Measurements from ENCODE around the gene TENM4.

The TENM4 gene

DNA sequence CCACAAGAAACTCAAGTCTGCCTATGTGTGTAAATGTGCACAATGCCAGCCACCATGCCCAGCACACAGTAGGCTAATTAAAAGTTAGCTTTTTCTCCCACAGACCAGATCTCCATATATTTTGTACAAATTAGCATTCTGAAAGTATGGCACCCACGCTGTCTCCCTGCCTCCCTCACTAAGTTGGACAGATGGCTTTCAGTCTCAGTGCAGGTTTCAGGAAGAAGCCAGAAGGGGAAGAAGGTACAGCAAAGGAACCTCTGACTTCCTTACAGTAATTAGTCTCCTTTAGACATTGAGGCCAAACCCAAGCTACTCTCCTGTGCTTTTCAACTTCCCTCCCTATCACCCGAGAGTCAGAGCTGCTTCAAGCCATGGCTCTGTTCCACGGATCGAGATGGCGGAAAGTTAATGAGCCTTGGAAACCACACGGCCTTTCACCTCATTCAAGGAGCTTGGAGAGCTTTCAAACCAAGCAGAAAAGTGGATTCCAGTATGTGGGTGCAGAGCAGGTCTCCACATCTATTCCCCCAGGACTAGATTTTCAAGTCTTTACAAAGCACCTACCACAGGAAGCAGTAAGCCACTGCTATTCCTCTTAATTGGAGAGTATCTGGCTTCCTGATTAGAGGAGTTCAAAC lies 645.1 kb downstream of the TENM4 start:
- no peak for DNase-seq

- no peak for DNase-seq
Measured at GRCh38 chr11:78791964-78792363, 648.9 kb downstream of the TENM4 start.

DNA sequence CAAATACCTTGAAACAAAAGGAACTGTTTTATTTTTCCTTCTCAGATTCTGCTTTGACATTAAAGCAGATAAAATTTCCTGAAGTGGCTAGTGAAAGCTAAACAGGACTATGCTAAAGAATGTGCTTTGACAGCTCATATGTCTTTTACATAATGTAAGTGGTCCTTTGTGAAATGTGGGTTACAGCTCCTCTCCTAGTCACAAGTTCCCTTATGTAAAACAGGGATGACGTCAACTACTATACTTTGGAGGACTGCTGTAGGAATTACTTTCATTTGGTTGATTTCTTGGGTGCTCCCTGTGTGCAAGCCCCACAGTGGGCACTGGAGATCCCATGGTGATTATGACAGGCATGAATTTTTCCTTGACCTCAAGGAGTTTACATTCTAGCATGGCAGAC lies 649.6 kb downstream of the TENM4 start:
- no peak for DNase-seq

- no peak for DNase-seq
Measured at GRCh38 chr11:78790784-78791183, 650.0 kb downstream of the TENM4 start.

GRCh38 chr11:78789375-78789774 lies 651.5 kb downstream of the TENM4 start:
- DNase-seq = no peak

DNA sequence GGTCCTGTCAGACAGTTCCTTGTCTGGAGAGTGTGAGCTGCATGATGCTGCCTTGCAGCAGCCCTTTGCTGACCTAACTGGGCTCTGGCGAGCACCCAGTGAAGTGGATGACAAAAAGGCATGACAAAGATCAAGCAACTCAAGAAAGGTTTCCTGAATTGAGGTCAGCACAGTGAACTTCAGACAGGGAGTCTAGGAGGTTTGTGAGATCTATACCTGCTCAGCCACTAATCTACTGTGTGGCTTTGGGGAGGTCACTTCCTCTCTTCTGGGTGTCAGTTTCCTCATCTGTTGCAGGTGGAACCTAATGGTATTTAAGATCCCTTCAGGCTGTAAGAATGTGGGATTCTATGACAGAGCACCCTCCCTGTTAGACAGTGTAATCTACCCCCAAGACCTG lies 652.3 kb downstream of the TENM4 start:
- no peak for DNase-seq

DNA sequence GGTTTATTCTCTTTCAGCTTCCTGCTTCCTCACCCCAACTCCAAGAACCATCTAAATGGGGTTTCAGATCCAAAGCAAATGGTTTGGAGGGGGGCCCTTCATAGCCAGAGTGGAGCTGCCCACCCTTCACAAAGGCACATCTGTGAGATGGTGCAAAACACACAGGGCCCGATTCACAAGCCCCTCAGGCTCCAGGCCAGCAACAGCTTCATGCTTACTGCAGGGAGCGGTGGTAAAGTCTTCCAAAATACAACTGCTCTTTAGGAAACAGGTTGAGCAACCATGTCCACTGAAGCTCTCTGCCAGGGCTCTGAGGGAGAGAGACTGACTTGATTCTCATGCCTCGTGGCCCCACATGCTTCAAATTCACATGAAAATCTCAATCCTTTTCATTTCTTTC lies 653.1 kb downstream of the TENM4 start:
- DNase-seq = no peak

GRCh38 chr11:78786746-78787145 lies 654.1 kb downstream of the TENM4 start:
- no peak for DNase-seq

DNA sequence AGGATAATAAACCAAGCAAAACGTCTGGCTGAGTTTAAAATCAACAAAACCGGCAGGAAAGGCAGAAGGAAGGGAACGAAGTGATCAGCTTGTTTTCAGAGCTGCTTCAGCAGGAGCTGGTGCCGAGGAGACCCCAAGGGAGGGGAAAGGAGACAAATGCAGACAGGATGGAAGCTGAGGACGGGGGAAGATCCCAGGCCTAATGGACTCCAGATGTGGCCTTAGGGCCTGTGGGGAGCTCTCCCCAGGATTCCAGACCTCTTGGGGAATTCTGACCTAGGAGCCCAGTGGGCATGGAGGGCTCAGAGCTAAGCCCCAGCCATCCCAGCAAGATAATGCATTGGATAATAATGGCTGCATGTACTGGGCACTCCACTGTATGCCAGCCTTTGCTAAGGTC lies 654.7 kb downstream of the TENM4 start:
- DNase-seq = no peak

DNA sequence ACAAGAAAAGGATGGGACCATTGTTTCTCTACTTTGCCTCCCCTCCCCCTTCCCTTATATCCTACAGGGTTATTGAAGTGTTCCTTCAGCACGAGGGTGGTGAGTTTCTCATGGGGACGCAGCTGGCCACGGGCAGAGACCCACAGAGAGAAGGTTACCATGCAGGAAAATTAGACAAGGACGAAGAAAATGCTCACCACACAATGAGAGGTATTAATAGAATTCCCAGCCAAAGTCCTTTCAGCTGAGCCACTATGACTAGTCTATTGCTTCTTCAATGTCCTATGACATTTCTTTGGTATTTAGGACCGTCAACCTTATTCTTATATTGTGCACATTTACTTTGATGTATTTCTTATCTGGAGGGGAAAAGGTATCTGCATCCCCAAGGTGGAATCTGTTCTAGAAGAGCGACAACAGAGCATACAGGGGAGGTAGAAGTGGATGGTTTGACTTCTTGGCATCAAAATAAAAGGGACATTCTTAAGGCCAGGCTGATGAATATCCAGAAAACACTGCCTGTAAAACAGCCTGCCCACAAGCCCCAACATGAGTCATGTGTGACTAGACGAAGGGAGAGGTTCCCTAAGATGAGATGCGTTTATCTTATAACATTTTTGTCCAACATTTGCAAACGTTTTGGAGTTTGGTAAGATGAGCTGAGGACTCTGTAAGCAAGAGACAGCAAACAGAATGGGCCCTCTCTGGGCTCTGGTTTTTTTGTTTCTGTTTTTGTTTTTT lies 656.3 kb downstream of the TENM4 start:
- no peak for DNase-seq

- DNase-seq = no peak
Measured at GRCh38 chr11:78783846-78784245, 657.0 kb downstream of the TENM4 start.

GRCh38 chr11:78783301-78783700 lies 657.5 kb downstream of the TENM4 start:
- no peak for DNase-seq

- DNase-seq = no peak
Measured at GRCh38 chr11:78782725-78783124, 658.1 kb downstream of the TENM4 start.

- DNase-seq = no peak
Measured at GRCh38 chr11:78780889-78781288, 659.9 kb downstream of the TENM4 start.

DNA sequence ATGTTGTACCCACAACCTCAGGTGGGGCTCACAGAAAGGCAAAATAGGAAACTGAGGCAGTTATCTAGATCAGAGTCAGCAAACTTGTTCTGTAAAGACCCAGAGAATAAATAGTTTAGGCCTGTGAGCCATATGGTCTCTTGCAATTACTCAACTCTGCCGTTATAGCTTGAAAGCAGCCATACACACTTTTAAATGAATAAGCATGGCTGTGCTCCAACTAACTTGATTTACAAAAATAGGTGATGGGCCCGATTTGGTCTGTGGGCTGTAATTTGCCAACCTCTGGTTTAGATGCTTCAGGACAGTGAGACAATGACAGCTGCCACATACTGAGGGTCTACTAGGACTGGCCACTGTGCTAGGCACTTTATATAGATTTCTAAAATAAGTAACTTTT lies 667.3 kb downstream of the TENM4 start:
- DNase-seq = no peak

DNA sequence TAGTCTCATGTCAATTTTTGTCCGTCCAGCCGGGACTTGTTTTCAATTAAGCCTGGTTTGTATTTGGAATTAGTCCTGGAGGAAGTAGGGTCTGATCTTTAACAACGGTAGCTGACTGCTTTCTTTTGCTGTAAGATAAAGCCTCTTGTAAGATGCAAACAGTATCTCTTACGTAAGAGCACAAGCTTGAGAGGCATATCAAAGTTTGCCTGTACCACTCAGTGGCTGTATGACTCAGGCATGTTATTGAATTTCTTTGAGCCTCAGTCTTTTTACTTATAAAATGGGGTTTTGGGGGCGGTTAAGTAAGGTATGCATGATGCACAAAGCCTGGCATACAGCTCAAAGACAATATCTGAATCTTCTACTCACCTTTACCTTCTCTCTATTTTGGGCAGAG lies 667.8 kb downstream of the TENM4 start:
- DNase-seq = no peak

- DNase-seq = no peak
Measured at GRCh38 chr11:78772186-78772585, 668.6 kb downstream of the TENM4 start.

- DNase-seq = no peak
Measured at GRCh38 chr11:78770931-78771330, 669.9 kb downstream of the TENM4 start.

- no peak for DNase-seq
Measured at GRCh38 chr11:78768971-78769370, 671.9 kb downstream of the TENM4 start.

DNA sequence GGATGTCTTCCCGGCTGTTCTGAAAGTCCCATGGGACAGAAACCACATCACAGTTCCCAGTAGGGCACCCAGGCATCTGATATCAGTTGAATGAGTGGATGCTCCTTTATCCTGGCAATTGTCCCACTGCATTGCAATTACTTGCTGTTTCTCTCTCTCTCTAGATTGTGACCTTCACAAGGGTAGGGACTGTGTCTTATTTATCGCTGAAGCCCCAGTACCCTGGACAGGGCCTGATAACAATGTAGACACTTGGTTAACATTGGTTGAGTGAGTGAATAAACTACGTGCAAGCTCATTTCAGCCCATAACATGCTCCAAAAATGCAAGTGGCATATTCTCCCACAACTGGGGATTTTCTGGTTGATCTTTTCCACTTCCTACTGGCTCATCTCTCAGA lies 672.5 kb downstream of the TENM4 start:
- DNase-seq = no peak

DNA sequence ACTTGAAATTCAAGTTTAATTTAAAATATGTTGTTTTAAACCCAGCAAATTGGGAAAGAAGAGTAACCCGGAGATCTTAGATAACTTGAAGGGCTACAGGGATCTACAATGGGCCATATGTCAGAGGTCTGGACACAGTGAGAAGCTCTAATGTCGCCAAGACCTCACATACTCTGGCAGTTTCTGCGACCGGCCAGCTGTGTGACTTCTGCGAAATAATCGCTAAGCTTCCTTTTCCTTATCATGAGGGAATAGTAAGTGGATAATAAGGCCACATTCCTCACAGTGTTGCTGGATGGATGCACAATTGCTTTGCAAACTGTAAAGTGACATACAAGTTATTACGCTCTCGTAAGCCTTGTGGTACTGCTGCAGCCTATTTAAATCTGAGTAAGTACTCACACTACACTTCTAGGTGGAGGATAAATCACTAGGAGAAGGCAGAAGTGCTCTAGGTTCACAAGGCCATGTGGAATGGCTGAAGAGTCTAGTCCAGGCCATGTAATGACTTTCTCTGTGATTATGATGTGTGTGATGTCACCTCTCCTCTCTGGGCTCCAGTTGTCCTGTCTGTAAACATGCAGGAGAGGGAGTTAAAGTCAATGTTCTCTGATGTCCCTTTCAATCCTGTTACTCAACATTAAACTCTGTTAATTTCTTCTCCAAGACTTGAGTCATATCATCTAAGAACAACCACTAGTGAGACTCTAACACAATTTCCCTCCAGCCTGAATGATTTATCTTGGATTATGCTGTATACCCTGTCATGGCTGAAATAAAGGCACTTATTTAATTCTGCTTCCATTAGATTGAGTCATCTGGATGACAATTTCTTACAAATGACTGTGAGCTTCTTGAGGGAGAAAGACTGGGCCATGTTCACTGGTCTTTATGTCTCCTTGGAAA lies 673.5 kb downstream of the TENM4 start:
- DNase-seq = no peak

GRCh38 chr11:78764946-78765345 lies 675.9 kb downstream of the TENM4 start:
- no peak for DNase-seq

GRCh38 chr11:78763664-78764063 lies 677.2 kb downstream of the TENM4 start:
- DNase-seq = no peak

- no peak for DNase-seq
Measured at GRCh38 chr11:78762105-78762504, 678.7 kb downstream of the TENM4 start.
